DMS 273 (cell line): ENCODE measurements around the gene PPIL3.
"Not testable (repeated sequence)": the region's sequence is repeated elsewhere in the genome, so short reads cannot be mapped to it uniquely, and the experiment has no call there.

Experiments
- DNase-seq: peaks from one replicate; lab custom pipeline; 2025; ENCODE audit not compliant: unreplicated experiment; lab: John Stamatoyannopoulos, UW

Gene PPIL3

GRCh38 chr2:200888704-200889625 lies at the start of gene PPIL3, which contains the start of gene NIF3L1:
Gene PPIL3 (minus strand): TSS chr2:200889077. CDS start chr2:200887615, 1,462 bp downstream.
Gene NIF3L1 (plus strand): TSS chr2:200889371. CDS start chr2:200891944, 2,573 bp downstream.
- peak; percentile 99 for DNase-seq

- no peak for DNase-seq
Measured at GRCh38 chr2:200930947-200931626, 42.2 kb upstream of the PPIL3 start.

GRCh38 chr2:200929334-200930249 lies 40.7 kb upstream of the PPIL3 start:
- DNase-seq: no peak

GRCh38 chr2:200922439-200922838 lies 33.6 kb upstream of the PPIL3 start:
- no peak for DNase-seq

DNA sequence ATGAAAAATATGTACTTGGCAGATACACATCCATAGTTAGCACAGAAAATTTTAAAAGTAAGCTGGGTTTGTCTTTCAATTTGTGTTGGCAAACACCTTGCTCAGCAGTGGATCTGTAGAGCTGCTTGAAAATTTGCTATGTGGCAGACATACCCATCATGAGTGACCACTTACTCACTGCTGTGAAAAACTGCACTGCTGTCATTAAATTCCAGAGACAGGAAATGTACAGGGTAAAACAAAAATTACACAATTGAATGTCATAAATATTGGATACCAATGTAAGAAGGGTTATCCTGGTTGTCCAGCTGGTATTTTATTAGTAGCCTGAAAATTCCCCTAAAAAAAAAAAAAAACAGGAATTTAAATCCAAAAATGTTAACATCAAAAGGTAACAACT lies 24.8 kb upstream of the PPIL3 start:
- DNase-seq: no peak

- no peak for DNase-seq
Measured at GRCh38 chr2:200909958-200910357, 21.1 kb upstream of the PPIL3 start.

DNA sequence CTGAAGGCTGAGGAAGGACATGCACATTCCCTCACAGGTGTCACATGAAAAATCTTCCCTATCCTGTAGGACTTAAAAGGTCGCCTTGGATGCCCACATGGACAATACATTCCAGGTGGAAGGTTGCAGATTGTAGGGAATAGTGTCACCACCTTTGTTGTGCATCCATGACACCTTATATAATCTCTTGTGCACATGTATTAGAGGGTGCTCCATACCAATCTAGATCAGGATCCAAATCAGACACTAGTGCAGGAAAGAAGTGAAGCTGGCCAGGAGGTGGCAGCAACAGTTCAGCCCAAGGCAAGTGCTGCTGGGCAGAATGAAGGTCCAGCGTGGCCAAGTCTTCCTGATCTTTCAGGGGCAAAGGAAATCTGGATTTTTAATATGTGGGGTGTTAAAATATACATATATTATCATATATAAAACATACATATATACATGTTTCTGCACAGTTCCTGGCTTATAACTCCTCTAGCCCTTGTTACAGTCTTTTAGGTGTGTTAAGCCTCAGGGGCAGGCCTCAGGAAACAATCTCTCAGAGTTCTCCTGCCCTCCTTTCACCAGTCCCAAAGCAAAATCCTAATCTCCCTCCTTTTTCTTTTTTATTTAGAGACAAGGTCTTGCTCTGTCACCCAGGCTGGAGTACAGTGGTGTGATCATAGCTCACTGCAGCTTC lies 16.9 kb upstream of the PPIL3 start:
- DNase-seq: peak; percentile 78

DNA sequence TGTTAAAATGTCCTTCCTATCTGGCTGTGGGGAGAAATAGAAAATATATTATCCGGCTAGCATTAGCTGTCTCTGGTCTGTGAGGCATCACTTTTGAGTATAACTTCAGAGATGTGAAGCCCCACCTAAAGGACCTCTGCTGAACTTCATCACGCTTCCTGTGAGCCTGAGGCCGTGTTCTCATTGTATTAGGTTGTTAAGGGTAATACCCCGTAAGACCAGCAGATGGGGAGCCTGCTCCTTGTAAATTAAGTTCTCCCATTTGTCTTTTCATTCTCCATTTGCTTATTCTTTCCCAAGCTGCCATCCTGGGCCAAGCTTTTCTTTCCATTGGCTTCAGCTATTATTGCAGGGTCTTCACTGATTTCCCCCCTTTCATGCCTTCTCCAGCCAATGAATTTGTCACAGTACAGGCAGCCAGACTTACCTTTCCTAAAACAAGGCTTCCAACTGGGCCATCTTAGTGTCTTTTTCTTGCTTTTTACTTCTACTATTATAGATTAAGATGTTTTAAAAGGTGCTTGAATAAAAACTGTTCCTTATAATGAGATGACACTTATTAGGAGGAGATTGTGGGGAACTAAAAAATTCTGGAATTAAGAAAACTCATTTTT lies 12.7 kb upstream of the PPIL3 start:
- DNase-seq: peak; percentile 94

- no peak for DNase-seq
Measured at GRCh38 chr2:200899482-200899881, 10.6 kb upstream of the PPIL3 start.

- not testable (repeated sequence) for DNase-seq
Measured at GRCh38 chr2:200881715-200882249, 7.1 kb downstream of the PPIL3 start.

DNA sequence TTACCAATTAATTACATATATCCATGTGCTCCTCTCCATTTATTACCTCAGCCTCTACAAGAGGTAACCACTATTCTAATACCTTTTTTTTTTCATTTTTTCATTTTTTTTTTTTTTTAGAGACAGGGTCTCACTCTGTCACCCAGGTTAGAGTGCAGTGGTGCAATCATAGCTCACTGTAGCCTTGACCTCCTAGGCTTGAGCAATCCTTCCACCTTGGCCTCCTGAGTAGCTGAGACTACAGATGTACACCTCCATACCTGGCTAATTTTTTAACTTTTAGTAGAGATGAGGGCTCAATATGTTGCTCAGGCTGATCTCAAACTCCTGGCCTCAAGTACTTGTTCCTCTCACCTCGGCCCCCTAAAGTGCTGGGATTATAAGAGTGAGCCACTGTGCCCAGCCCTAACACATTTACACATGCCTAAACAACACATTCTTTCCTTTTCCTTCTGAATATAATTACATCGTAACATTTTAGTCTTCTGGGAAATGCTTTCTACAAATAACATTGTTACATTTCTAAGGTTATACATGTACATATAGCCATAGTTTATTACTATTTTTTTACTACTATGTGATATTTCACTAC lies 10.5 kb downstream of the PPIL3 start:
- DNase-seq: no peak

DNA sequence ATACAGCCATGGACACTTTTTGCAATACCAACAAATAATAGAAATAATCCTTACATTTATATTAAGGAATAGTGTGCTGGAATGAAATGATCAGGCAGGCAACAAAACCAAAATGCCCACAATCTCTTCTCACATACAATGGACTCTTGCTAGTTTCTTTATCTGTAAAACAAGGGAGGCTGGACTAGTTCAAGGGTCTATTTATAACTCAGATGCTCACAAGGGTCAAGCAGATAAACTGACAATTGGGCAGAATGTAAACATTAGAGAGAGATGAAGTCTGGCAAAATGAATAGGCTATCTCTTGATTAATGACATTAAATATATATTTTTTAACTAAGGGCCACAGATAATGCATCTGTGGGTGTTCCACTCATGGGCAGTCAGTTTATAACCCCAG lies 11.4 kb downstream of the PPIL3 start:
- no peak for DNase-seq

GRCh38 chr2:200873560-200873959 lies 15.3 kb downstream of the PPIL3 start:
- no peak for DNase-seq

DNA sequence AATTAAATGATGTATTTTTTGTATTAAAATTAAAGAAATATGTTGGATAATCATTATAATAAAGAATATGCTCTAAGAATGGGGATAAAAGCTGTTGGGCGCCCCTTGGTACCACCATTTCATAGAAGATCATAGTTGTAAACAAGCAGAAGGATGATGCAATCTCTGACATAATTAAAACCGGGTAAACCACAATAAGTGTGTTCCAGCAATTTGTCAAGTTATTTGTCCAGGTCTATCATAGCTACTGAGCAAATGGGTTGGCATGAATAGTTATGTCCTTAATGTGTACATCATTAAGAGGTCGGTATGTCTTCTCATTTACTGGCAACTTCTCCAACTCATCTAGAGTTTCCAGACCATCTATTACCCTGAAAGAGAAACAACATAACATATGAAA lies 17.7 kb downstream of the PPIL3 start:
- DNase-seq: no peak

DNA sequence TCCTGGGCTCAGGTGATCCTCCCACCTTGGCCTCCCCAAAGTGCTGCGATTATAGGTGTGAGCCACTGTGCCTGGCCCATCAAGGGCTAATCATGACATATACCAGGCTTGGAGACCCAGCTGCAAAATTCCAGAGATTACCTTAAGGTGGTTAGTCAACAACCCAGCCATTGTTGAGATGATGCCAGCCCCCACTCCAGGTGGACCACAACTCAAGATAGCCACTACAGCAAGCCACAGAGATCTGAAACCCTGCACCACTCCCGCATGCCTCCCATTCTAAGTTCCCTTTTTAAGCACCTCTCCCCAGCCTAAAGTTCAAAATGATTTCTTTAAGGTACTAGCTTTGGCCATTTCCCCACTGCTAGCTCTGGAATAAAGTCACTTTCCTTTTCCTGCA lies 19.9 kb downstream of the PPIL3 start:
- DNase-seq: no peak

GRCh38 chr2:200864176-200865034 lies 24.5 kb downstream of the PPIL3 start, which contains the start of gene CLK1:
Gene CLK1 (minus strand): TSS chr2:200864658. CDS start chr2:200861862, 2,796 bp downstream.
- DNase-seq: peak; percentile 98

GRCh38 chr2:200863782-200864175 lies 25.1 kb downstream of the PPIL3 start:
- peak; percentile 57 for DNase-seq

- peak; percentile 71 for DNase-seq
Measured at GRCh38 chr2:200862532-200863000, 26.3 kb downstream of the PPIL3 start.
